Keratinocyte (primary cell): ENCODE measurements around the gene DSG2. TPM values are rescaled to one million over a fixed set of nuclear protein-coding genes. Genes with fewer than 3 reads are reported as not detected.

Experiments
- DNase-seq: peaks from one replicate; pipeline ENCODE4 v3.0.0-alpha.2; 2011; ENCODE audit warnings: low read depth, missing footprints, low spot score
- FAIRE-seq: peaks from 2 replicates; lab custom pipeline; 2011; peaks lifted over from hg19 to GRCh38; lab: Jason Lieb, UNC
- H2AFZ ChIP-seq: 2 replicates; pipeline ENCODE4 v1.6.0; 2012; ENCODE audit warnings: low read length, control low read depth, inconsistent platforms; ENCODE audit not compliant: control insufficient read depth
- H3K27ac ChIP-seq: 2 replicates; pipeline ENCODE4 v1.5.1; 2011; ENCODE audit warnings: low read length; ENCODE audit not compliant: control insufficient read depth, insufficient read depth
- H3K27me3 ChIP-seq: 3 replicates; pipeline ENCODE4 v1.6.0; 2011; ENCODE audit warnings: low read length; ENCODE audit not compliant: control insufficient read depth, insufficient read depth; ENCODE audit errors: extremely low read depth
- H3K36me3 ChIP-seq, 2 experiments: 2 replicates in 1 of 2; 3 replicates in 1 of 2; pipeline ENCODE4 v1.5.1; 2011; ENCODE audit warnings: low read length in 2 of 2, mild to moderate bottlenecking in 1 of 2; ENCODE audit not compliant: control insufficient read depth in 2 of 2, insufficient read depth in 2 of 2; ENCODE audit errors: extremely low read depth in 1 of 2
- H3K4me1 ChIP-seq: 3 replicates; pipeline ENCODE4 v1.5.1; 2011; ENCODE audit warnings: low read length; ENCODE audit not compliant: control insufficient read depth, insufficient read depth; ENCODE audit errors: extremely low read depth
- H3K4me2 ChIP-seq: 3 replicates; pipeline ENCODE4 v1.6.0; 2011; ENCODE audit warnings: low read depth, low read length; ENCODE audit not compliant: control insufficient read depth, insufficient read depth; ENCODE audit errors: extremely low read depth
- H3K4me3 ChIP-seq, 3 experiments: fragments of 200-600 bp in 1 of 3; sonication (generic) in 1 of 3; 2 replicates in 2 of 3; 3 replicates in 1 of 3; pipeline ENCODE4 v1.5.1; 2011 to 2016; ENCODE audit warnings: low read length in 3 of 3, mild to moderate bottlenecking in 3 of 3, control low read depth in 2 of 3, inconsistent platforms in 1 of 3, low read depth in 1 of 3, mixed read lengths in 1 of 3, mixed run types in 1 of 3, moderate library complexity in 1 of 3; ENCODE audit not compliant: control insufficient read depth in 2 of 3, insufficient read depth in 2 of 3; ENCODE audit errors: extremely low read depth in 1 of 3
- H3K79me2 ChIP-seq: 2 replicates; pipeline ENCODE4 v1.6.0; 2012; ENCODE audit warnings: low read length; ENCODE audit not compliant: control insufficient read depth, insufficient read depth
- H3K9ac ChIP-seq: 3 replicates; pipeline ENCODE4 v1.6.0; 2011; ENCODE audit warnings: low read length; ENCODE audit not compliant: control insufficient read depth, insufficient read depth; ENCODE audit errors: extremely low read depth
- H3K9me1 ChIP-seq: 3 replicates; pipeline ENCODE4 v1.6.0; 2011; ENCODE audit warnings: low read length; ENCODE audit not compliant: control insufficient read depth, insufficient read depth; ENCODE audit errors: extremely low read depth
- H3K9me3 ChIP-seq: 2 replicates; pipeline ENCODE4 v1.5.1; 2012; ENCODE audit warnings: low read depth, low read length; ENCODE audit not compliant: control insufficient read depth
- H4K20me1 ChIP-seq: 3 replicates; pipeline ENCODE4 v1.6.0; 2011; ENCODE audit warnings: low read length; ENCODE audit not compliant: control insufficient read depth, insufficient read depth; ENCODE audit errors: extremely low read depth
- CTCF ChIP-seq, 3 experiments: IDR thresholded peaks in 1 of 3; conservative IDR thresholded peaks in 1 of 3; optimal IDR thresholded peaks in 1 of 3; 2 replicates in 2 of 3; 3 replicates in 1 of 3; pipeline versions ENCODE3 to v1.5.1; 2011; ENCODE audit warnings: low read length in 3 of 3, mild to moderate bottlenecking in 3 of 3, moderate library complexity in 2 of 3, control low read depth in 1 of 3, inconsistent platforms in 1 of 3; ENCODE audit not compliant: insufficient read depth in 2 of 3; ENCODE audit errors: extremely low read depth in 1 of 3
- EZH2 ChIP-seq: IDR thresholded peaks from one replicate; pipeline ENCODE4 v1.6.1; 2012; ENCODE audit warnings: inconsistent platforms, mild to moderate bottlenecking, low read length, moderate library complexity
- dilution Hi-C: fragments of 300-500 bp; cut with MboI; formaldehyde crosslinking; loops from one replicate; pipeline ENCODE4 v1.7.0; 2020; ENCODE audit warnings: low sequenced_read_pairs; ENCODE audit not compliant: extremely low pct_ligation_motif_present
- polyA plus RNA-seq, 5 experiments: library from polyadenylated mRNA; depleted of rRNA in 3 of 5; stranded (reverse) in 3 of 5; stranded (forward) in 1 of 5; unstranded in 1 of 5; fragments of >200 nt; gene quantifications; 1 replicate in 1 of 5; 2 replicates in 3 of 5; 3 replicates in 1 of 5; pipeline versions ENCODE4 v1.2.1 to v1.2.3, GENCODE V29; 2011 to 2012; ENCODE audit warnings: missing spikeins in 2 of 5, low read depth in 1 of 5, low replicate concordance in 1 of 5

Gene DSG2
- polyA plus RNA-seq, 1 donor (not counting 4 experiments of a cell fraction or from before 2014, with no cell fraction given), result 140 TPM

- H3K79me2 ChIP-seq, result peaks cover 75% of the 10 kb centered on the region
- H3K9ac ChIP-seq, result peak overlapping the region; percentile 57
These were observed 15.4 kb downstream of the DSG2 start for GRCh38 chr18:31513189-31513935.

GRCh38 chr18:31516437-31516836 is 18.5 kb downstream of the DSG2 start:
- Histone ChIP-seq H3K4me2 (no peak overlapping the region), H3K27ac (no peak overlapping the region), H4K20me1 (no peaks in the 10 kb centered on the region), H3K9me1 (no peaks in the 10 kb centered on the region), H3K4me3 (no peak overlapping the region), H3K4me1 (peaks cover 27% of the 10 kb centered on the region), H3K27me3 (no peaks in the 10 kb centered on the region), H2AFZ (no peak overlapping the region), H3K9me3 (no peaks in the 10 kb centered on the region), H3K79me2 (peaks cover 54% of the 10 kb centered on the region), H3K36me3 (peaks cover 7 to 12% of the 10 kb centered on the region in 2 experiments), H3K9ac (no peak overlapping the region)
- DNase-seq (no peak), FAIRE-seq (peak; percentile 34)
- dilution Hi-C loops, result no loop called here
- TF ChIP-seq CTCF (optimal IDR thresholded peaks at IDR 0.05 in 1 of 3, IDR thresholded peaks at IDR 0.05 in 1 of 3, conservative IDR thresholded peaks at IDR 0.05 in 1 of 3; ENCODE audit: extremely low read depth in 1 of 3, insufficient read depth in 2 of 3, low read length in 3 of 3), result no peak
- TF ChIP-seq EZH2, result no peak

More at GRCh38 chr18:31513189-31513935, 15.4 kb downstream of the DSG2 start:
- H3K9me3 ChIP-seq, result no peaks in the 10 kb centered on the region
- no peaks in the 10 kb centered on the region for H3K9me1 ChIP-seq
- no peaks in the 10 kb centered on the region for H3K27me3 ChIP-seq
- H3K4me3 ChIP-seq, result peak overlapping the region in 2 of 3 experiments; percentile 5 to 15
- FAIRE-seq, result peak; percentile 98
- no peak overlapping the region for H2AFZ ChIP-seq
- peak overlapping the region; percentile 74 for H3K4me2 ChIP-seq
- H3K27ac ChIP-seq, result peak overlapping the region; percentile 78
- peaks cover 3% of the 10 kb centered on the region for H4K20me1 ChIP-seq
- TF ChIP-seq CTCF (optimal IDR thresholded peaks at IDR 0.05 in 1 of 3, IDR thresholded peaks at IDR 0.05 in 1 of 3, conservative IDR thresholded peaks at IDR 0.05 in 1 of 3; ENCODE audit: extremely low read depth in 1 of 3, insufficient read depth in 2 of 3, low read length in 3 of 3) (no peak), EZH2 (no peak)
- peaks cover 52% of the 10 kb centered on the region for H3K4me1 ChIP-seq
- peaks cover 3% of the 10 kb centered on the region in 2 experiments for H3K36me3 ChIP-seq
- DNase-seq, result peak; percentile 79
- dilution Hi-C loops, result no loop called here
